OCI-LY1 (cell line): ENCODE measurements around the gene FUOM.

Source experiments
- EZH2 ChIP-seq: fragments of 200-600 bp; sonication (generic), shearing (Covaris generic); IDR thresholded peaks from 2 replicates; pipeline ENCODE4 v1.8.0; 2017; ENCODE audit warnings: borderline replicate concordance, mixed run types, mild to moderate bottlenecking, antibody characterized with exemption, low read length, moderate library complexity, mixed read lengths
- TF ChIP-seq, protein P1 (sequence below): fragments of 200-600 bp; sonication (generic), shearing (Covaris generic); IDR thresholded peaks from 2 replicates; pipeline ENCODE4 v1.5.1; 2017; ENCODE audit warnings: mild to moderate bottlenecking, antibody characterized with exemption, low read length, moderate library complexity, mixed read lengths

DNA sequence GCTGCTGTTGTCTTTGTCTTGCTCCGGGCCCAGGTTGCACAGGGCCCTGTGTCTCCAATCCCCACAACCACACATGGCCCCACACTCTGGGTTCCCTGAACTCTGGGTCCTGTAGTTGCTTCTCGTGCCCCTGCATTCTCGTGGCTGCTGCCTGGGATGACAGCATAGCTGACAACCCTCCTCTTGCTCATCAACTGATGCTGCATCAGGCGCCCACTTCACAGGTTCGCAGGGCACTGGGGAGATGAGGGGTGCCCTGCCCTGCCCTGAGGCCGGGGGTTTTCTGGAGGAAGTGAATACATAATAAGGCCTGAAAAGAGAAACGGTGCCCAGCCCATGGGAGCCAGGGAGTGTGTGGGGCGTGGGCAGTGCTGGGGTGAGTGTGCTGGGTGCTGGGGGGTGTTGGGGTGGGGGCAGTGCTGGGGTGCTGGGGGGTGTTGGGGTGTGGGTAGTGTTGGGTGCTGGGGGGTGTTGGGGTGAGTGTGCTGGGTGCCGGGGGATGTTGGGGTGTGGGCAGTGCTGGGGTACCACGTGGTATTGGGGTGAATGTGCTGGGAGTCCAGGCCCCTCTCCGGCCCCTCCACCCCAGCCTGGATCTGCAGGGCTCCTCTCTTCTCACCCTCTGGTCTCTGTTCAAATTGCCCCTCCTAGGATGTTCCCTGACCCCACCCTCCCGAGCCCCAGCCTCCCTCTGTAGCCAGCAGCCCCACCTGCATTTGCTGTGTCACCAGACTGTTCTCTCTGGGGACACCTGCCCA is 34.1 kb upstream of the FUOM start:
- TF ChIP-seq, protein P1, sequence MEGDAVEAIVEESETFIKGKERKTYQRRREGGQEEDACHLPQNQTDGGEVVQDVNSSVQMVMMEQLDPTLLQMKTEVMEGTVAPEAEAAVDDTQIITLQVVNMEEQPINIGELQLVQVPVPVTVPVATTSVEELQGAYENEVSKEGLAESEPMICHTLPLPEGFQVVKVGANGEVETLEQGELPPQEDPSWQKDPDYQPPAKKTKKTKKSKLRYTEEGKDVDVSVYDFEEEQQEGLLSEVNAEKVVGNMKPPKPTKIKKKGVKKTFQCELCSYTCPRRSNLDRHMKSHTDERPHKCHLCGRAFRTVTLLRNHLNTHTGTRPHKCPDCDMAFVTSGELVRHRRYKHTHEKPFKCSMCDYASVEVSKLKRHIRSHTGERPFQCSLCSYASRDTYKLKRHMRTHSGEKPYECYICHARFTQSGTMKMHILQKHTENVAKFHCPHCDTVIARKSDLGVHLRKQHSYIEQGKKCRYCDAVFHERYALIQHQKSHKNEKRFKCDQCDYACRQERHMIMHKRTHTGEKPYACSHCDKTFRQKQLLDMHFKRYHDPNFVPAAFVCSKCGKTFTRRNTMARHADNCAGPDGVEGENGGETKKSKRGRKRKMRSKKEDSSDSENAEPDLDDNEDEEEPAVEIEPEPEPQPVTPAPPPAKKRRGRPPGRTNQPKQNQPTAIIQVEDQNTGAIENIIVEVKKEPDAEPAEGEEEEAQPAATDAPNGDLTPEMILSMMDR, result no peak
- TF ChIP-seq EZH2, result no peak
